SH-SY5Y (cell line): ENCODE results near the gene XXYLT1.

ENCODE experiments used
- GATA2 ChIP-seq: IDR thresholded peaks from 2 replicates; pipeline ENCODE4 v1.6.1; 2011; ENCODE audit warnings: mild to moderate bottlenecking, low read depth, low read length
- GATA3 ChIP-seq: IDR thresholded peaks from 2 replicates; pipeline ENCODE4 v1.6.1; 2011; ENCODE audit warnings: low read depth, mild to moderate bottlenecking, low read length, moderate library complexity

GRCh38 chr3:195129072-195129643 lies 141.8 kb downstream of the XXYLT1 start:
- TF ChIP-seq GATA3 (no peak), GATA2 (no peak)
